Heart left ventricle (tissue), 13 donors: ENCODE results near the gene CDH23.

Experiments
- CTCF ChIP-seq, 12 donors: fragments of 200-600 bp; sonication (generic) in 4 of 12; IDR thresholded peaks; one replicate each; pipeline versions ENCODE4 v1.5.0 to v1.8.0; 2018 to 2022; ENCODE audit warnings: antibody characterized with exemption in 12 of 12, mild to moderate bottlenecking in 5 of 12
- POLR2A ChIP-seq, 2 donors: fragments of 450-650 bp; IDR thresholded peaks; one replicate each; pipeline ENCODE4 v1.6.1; 2017; ENCODE audit warnings: antibody characterized with exemption in 2 of 2, mild to moderate bottlenecking in 2 of 2, moderate library complexity in 2 of 2
- donor health status: ischemic (EF 13 %, LVEDD 7.1; RV severe dilation, severe dysfunction).
- donor health status: DM: no; HTN: yes; CAD: no.
- donor health status: DM: no; HTN: no; CAD: no.
- donor health status: ischemic (EF 25% LVEDD 6.9; RV normal size, moderate dysfunction).
- donor health status: ischemic (EF 25% LVEDD 5.7; RV mildly dilated, moderate dysfunction).
- donor health status: ischemic (EF 35%, LVEDD 5.7; RV mildly dilated, moderate dysfunction).
- donor health status: nonischemic (EF 11% LVEDD 7.7; RV severe dilation, severe dysfunction).
- donor health status: DM: yes; HTN: yes; CAD: no.
- donor health status: PGD.
- donor health status: ischemic (EF 29% LVEDD 5.4; RV normal size, mild dysfunction).
- donor health status: nonischemic (EF 23%, LVEDD 6.1; RV moderate dilation, normal function).

- TF ChIP-seq CTCF (IDR thresholded peaks at IDR 0.05): no peak
- TF ChIP-seq POLR2A (IDR thresholded peaks at IDR 0.05): no peak
Observed at GRCh38 chr10:71462062-71462935, 65.6 kb downstream of the CDH23 start.
